Retina (tissue), 1 donor: ENCODE results near the gene FBXO31.
A peak's percentile ranks its signal among the peaks of the same experiment; 100 is the strongest.

ENCODE experiments used
- DNase-seq: peaks from one replicate; pipeline ENCODE4 v3.0.0-alpha.2; 2016

The FBXO31 gene

DNA sequence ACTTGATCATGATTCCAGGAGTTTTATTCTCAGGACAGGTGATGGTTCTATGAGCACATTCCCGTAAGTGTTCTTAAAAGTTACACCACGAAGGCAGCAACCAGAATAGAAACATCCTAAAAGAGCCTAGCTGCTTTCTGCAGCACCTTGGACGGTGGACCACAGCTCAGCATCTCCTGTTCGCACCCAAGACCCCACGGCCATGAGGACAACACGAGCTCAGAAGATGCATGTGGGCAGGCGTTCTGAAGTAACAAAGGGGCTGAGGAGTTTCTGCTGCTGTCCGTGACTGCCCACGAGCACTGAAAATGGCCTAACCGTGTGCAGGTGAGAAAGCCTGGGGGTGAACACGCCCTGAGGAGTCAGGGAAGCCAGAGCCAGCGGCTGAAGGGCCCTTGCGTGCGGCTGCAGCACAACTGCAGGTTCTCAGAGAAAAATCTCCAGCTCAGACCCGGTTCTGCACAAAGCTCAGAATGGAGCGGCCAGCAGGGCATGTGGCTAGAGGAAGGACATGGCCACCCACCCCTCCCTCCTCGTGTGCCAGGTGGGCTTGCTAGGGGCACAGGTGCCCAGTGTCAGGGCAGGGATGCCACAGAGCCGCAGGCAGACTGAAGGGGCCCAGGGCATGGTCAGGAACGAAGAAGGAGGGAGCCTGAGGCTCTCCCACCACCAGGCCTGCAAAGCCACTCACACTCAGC lies 55.6 kb downstream of the FBXO31 start:
- no peak for DNase-seq

DNA sequence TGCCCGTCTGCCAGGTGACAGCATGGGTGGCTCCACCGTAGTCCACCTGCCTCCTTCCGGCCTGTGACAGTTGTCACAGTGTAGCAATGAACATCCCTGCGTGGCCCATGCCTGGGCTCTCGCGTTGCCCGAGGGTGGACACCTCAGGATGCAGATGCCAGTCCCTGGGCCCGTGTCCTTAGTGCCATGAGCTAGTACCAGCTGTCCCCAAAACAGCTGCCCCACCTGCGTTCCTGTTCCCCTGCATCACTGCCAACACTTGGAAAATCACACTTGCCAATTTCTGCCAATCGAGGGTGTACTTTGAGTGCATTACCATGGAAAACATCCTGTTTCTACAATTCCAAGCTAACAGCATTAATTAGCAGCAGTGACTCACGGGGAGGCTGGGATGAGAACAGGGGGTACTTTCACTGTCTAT lies 57.4 kb downstream of the FBXO31 start:
- no peak for DNase-seq

DNA sequence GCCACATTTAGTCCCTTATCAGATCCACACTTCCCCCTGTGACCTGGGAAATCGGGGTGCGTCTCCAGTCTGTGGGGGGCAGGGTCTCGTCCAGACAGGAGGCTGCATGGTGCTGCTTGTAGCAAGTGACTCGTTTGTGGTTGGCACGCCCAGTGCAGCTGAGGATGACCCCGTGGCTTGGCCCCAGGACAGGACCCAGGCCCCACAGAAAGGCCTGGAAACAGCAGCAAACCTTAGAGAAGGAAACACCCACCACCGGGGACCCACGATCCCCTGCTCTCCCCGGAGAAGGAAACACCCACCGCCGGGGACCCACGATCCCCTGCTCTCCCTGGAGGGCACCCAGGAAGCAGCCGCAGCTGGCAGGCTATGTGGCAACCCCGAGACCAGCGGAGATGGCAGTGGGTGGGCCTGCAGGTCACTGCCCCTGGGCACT lies 58.1 kb downstream of the FBXO31 start:
- no peak for DNase-seq

DNA sequence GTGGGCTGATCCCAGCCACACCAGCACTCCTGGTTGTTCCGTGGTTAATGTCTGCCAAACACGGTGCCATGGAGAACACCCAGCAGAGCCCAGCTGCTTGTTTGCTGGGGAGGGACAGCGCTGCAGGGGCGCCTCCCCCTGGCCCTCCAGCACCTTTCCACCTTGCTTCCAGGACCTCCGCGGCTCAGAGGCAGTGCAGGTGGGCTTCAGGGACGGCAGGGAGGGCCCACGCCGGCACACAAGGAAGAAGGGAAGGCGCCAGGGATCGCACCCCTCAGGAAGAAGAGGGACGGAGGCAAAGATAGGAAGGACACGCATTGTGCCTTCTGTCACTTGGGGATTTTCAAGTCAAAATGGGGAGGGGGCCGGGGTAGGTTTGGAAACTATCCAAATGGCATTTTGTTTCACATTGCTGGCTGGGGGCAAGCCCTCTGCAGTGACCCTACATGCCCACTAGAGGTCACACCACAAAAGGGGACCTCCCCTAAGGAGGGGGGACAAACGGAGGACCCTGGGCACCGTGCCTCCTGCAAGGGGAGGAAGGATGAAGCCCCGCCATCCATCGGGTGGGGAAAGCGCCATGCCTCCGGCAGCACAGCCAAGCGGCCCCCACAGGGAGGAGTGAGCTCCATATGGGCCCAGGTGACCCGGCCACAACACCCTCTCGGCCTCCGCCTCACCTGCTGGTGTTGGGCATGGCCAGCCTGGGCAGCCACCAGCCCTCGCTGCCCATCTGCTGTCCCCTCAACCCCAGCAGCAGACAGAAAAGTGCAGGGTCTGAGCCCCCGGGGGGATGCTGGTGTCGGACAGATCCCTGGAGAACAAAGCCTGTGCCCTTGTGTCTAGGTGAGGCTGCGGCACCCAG lies 58.9 kb downstream of the FBXO31 start:
- peak; percentile 76 for DNase-seq

DNA sequence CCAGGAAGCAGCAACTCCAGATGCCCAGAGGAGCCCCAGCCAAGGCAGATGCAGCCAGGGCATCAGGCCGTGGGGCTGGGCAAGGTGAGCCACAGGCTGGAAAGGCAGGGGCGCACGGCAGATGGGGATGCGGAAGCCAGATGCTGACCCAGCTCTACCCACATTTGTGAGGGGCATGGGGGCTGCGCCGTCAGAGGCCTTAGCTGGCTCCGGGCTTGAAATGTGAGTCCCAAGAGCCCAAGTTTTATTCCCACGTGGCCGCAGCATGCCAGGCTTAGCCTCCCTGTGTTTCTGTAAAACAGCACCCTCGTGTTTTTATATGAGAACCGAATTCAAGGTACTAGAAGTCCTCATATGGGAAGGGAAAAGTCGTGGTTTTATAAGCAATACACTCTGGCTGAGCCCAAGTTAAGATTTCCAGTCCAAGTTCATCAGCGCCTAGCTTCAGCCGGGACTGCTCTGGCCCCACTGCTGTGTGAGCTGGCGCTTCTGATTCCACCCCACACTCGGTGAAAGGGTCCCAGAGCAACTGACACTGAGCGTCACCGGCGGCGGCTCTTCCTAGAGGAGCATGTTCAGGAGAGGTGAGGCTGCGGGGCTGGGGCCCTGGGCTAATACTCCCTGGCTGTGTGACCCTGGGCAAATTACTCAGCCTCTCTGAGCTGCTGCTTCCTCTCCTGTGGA lies 59.7 kb downstream of the FBXO31 start:
- no peak for DNase-seq

DNA sequence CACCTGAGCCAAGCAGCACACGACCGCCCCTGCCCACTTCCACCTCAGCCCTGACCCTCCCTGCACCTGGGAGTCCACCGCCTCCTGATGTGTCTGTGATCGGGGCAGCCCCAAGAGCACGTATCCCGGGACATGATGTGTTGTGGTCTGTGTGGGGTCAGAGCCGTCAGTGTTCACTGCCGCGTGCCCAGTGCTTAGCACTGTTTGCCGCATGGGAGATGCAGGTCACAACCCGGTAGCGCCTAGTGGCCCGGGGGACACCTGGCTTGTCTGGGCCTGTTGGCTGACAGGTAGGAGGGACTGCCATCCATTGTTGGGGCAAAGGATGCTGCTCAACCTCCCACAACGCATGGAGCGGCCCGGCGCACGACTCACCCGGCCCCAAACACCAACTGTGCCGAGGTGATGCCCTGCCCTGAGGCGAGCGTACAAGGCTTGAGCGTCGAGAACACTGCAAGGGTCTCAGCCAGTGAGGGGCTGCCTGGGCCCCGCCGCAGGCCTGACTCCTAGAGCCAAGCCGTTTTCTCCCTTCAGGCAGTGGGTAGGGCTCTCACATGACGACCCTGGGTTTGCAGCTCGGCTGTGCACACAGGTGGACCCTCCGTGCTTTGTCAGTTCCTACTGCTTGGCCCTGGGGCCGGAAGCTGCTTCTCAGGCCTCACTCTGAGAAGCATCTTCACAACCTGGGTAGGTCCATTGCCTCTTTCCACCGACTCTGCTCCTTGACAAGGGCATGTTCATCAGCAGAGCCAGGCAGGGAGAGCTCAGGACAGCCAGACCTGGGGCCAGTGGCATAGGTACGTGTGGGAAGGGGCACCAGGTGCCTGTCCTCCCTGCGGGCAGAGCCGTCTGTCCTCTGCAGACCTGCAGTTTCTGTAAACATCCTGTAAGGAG lies 60.5 kb downstream of the FBXO31 start:
- DNase-seq: no peak

DNA sequence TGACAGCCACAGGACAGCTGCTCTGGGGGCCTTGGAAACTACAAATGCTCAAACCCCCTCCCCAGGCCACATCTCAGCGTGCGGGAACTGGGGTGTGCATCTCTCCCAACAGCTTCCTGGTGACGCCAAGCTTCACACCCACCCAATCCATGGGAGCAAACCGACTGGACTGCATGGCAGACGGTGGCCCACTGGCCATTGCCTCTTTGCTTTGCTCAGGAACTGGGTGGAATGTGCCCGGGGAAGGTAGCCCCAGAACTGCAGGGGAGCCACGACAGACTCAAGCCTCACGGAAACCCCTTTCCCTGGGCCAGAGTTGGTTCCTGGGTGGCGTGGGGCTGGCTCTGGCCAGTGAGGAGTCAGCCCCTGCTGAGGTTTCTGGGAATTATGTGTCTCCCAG lies 61.2 kb downstream of the FBXO31 start:
- DNase-seq: no peak

DNA sequence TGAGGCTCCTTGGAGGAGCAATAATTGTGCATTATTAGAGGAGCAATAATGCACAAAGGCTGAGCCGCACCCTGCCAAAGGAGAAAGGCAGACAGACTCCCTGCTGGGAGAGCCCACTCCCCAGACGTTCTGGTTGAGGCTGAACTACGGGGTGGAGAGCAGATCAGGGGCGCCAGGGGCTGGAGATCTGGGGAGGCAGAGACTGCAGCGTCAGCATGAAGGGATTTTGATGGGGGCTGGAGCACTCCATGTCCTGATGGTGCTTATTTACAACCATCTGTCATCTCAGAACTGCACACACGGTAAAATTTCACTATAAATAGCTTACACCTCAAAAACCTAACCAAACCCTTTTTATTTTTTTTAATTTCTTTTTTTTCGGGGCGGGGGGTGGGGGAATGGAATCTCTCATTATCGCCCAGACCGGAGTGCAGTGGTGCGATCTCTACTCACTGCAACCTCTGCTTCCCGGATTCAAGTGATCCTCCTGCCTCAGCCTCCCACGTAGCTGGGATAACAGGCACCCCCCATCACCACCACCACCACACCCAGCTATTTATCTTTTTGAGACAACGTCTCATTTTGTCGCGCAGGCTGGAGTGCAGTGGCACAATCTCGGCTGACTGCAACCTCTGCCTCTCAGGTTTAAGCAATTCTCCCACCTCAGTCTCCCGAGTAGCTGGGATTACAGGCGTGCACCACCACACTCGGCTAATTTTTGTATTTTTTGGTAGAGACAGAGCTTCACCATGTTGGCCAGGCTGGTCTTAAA lies 62.1 kb downstream of the FBXO31 start:
- DNase-seq: no peak

DNA sequence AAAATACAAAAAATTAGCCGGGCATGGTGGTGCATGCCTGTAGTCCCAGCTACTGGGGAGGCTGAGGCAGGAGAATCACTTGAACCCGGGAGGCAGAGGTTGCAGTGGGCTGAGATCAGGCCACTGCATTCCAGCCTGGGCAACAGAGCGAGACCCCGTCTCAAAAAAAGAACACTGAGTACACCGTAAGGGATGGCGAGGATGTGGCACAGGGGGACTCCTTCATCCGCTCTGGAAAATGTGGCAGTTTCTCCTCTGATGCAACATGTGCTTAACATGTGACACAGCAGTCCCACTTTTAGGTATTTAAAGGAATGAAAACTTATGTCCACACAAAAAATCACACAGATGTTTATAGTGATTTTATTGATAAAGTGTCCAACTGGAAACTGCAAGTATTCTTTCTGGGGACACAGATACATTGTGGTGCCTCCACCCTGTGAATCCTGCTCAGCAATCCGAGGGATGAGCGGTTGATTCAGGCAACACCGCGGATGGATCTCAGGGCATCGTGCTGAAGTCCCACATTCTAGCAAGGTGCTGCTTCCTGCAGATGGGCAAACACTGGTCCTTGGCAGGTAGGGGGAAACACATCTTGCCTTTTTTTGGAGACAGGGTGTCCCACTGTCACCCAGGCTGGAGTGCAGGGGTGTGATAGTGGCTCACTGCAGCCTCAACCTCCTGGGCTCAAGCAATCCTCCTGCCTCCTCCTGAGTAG lies 62.9 kb downstream of the FBXO31 start:
- no peak for DNase-seq

DNA sequence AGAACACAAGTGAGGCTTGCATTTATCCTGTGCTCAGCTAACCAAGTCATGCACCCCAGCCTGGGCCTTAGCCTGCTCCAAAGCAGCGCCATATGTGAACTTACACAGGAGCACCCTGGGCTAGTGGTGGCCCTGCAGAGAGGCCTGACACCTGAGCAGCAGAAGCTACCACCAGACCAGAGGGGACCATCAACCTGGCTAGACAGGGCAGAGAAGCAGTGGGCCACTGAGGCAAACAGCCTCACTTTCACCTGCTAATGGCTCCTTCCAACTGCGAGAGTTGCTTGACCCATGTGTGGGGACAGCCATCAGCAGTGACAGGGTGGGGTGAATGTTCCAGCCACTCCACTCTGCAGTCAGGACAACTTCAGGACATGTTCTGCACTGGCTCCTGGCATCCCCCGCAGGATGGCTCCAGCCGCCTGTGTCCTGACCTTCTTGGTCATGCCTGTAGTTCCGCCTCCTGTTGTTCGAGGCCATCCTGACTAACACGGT lies 63.5 kb downstream of the FBXO31 start:
- no peak for DNase-seq

DNA sequence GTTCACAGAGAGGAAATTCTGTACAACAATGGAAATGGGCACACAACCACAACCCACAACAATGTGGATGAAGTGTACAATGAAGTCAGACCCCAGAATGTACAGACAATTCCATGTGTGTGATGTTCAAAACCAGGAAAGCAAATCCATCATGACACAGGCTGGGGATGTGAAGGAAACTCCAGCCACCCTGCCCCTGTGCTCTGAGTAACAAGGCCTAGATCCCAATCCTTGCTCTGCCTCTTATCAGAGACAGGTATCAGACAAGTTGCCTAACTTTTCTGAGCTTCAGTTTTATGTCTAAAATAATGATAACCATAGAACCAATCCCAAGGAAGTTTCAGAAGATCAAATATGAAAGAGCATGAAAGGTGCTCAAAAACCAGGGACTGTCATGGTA lies 64.6 kb downstream of the FBXO31 start:
- DNase-seq: no peak

DNA sequence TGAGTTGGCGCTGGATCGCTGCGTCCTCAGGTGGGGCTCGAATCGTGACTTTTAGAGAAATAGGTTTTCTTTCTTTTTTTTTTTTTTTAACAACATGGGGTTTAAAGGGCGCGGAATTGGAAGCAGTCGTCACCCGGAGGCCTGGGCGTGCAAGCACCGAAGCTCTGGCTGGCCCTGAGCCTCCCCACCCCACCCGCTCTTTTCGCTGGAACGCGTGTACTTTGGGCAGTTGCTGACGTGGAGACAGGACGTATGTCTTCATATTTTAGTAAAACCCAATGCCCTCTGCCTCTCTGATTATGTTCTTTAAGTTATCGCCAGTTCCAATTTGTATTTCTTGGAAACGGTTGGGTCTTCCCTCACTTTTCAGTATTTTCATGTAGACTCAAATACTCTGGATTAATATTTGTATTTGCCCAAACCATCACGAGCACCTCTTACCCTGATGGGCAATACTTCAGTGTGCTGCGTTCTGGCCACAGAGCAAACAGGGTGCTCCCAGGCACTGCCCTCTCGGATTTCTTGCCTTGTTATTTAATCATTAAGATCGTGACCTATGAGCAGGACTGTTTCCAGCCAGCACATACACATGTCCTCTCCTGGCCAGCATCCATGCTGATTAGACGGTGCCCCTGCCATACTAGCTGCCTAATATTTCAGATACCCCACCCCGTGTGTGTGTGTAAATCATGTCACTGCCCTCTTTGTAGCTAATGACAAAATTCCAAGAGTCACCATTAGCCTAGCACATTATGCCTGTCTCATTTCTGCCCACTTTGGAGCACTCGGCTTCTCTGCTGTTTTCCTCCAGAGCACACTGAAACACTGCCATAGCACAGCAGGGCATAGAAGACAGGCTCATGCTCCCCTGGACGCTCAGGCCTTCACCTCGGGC lies 65.6 kb downstream of the FBXO31 start:
- no peak for DNase-seq

DNA sequence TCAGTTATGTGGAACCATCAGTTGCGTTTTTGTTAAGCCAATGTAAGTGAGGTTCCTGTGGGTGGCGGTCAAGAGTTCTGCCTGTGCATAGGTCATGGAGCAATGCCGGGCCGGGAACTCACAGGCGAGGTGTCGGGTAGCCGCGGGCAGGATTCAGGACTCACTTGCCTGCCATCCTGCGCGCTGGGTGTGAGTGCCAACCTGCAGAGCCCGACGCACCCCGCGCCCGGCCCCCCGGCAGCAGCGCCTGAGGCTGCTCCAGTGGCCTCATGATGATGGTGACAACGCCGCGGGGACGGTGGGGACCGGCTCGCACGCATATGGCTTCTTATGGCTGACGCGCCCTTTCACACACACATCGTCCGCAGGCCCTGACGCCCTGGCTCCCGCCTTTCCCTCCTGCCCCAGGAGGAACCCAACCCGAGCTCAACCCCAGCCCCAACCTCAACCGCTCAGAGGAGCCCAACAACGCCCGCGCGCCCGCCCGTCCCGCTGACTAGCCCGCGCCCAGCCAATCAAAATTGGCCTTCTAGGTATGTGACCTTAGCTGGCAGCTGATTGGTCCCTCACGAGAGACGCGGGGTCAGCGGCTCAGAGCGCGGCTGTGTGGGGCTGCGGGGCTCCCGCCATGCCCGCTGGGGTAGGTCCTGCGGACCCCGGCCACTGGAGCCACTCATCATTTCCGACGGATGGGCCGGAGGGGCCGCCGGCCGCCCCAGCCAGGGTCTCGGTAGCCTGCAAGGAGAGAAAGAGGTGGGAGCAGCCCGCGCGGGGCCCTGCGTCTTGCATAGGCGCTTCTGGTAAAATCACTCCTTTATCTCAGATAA lies 66.4 kb downstream of the FBXO31 start, which contains the start of gene C16orf95:
Gene C16orf95, minus strand, starts transcription at position 470 of the 827 bp plus-strand sequence. Its CDS starts 150 bp downstream, at position 320.
- peak; percentile 99 for DNase-seq

DNA sequence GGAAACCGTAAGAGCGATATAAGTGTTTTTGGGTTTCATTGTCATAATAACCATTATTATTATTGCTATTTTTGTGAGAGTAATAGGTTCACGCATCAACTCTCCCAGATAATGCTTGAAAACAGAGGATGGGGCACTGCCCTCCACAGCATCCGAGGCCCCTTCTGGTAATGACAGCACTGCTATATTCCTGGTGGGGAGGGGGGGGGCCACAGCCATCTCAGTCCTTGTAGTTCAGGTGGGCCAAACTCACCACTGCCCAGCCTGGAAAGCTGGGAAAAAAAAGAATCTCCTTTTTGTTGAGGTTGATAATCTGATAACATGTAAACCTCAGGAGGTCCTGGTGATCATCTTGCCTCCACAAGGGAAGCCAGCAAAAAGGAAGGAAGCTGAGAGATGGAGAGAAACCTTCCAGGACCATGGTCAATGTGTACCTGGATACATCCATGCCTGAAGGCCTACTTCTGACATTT lies 67.1 kb downstream of the FBXO31 start:
- DNase-seq: no peak

DNA sequence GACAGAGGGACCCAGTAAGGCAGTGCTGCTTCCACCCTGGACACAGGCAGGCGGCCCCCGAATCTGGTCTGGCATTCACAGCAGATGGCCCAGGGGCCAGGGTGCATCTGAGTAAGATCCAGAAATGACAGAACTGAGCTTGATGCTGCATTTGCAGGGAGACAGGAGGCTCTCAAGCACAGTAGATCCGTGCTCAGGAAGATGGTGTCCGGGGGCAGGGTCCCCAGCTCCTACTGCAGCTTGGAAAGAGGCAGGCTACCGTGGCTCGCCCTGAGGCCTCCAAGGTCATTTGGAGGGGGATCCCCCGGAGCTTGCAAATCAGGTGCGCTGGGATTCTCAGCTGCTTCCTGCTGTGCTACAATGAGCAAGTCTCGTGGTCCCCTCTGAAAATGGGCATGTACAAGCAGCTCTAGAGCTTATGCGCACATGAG lies 68.6 kb downstream of the FBXO31 start:
- no peak for DNase-seq

DNA sequence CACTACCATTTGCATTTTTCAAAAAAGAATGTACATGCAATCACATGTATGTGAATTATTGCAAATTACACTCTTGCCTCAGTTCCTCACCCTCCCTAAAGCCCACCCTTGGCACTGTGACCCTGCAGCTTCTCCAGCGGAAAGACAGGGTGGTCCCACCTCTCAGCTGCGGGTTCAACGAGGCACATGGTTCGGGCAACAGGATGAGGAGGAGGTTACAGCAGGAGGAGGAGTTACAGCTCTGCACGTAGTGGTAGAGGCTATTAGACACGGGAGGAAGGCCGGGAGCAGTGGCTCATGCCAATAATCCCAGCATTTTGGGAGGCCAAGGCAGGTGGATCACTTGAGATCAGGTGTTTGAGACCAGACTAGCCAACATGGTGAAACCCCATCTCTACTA lies 71.6 kb downstream of the FBXO31 start:
- no peak for DNase-seq

DNA sequence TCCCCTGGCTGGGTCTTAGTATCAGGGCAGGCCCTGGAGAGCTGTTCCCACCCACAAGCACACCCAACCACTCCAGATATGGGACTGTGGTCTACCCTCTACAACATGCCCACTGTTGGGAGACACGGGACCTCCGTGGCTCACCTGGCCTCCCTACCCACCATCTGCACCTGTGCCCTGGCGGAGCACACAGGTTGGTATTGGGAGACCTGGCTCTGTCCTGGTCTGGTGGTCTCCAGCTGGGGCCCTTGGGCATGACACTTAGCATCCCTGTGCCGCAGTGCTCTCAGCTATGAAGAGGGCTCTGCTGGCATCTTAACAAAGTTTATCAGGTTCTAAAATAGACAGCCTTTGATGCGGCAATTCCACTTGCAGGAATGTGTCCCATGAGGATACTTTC lies 72.2 kb downstream of the FBXO31 start:
- no peak for DNase-seq

DNA sequence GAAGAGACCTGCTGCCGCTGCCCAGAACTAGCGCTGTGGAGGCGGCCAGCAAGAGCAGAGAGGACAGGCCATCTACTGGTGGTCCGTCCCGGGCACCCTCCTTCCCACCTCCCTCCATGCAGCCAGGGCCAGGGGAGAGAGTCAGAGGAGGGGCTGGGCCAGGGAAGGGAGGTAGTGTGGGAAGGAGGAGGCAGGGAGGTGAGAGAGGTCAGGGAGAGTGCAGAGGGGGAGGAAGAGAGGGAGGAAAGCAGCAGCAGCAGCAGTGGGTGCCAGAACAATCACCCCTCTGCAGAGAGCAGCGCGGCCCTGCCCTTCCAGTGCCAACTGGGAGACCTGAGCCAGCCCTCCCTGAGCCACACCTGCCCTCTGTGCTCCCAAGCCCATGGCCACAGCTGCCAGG lies 73.0 kb downstream of the FBXO31 start:
- DNase-seq: peak; percentile 19
